Left renal cortex interstitium (tissue), 4 donors: Measurements from ENCODE around the gene CACNA2D4. TPM values are rescaled to one million over a fixed set of nuclear protein-coding genes. Genes with fewer than 3 reads are reported as not detected.

Experiments used
- DNase-seq, 4 donors: peaks; one replicate each; pipeline ENCODE4 v3.0.0-alpha.2; 2013; ENCODE audit warnings: low read depth in 4 of 4, low spot score in 2 of 4, missing footprints in 1 of 4
- polyA plus RNA-seq, 4 donors: library from polyadenylated mRNA; unstranded; fragments of 120-200 nt; gene quantifications; one replicate each; pipeline ENCODE4 v1.2.1, GENCODE V29; 2013; ENCODE audit not compliant: insufficient read length in 4 of 4

Gene CACNA2D4
- polyA plus RNA-seq, 4 donors, result 1.7 to 2.6 (median 2.5) TPM

DNA sequence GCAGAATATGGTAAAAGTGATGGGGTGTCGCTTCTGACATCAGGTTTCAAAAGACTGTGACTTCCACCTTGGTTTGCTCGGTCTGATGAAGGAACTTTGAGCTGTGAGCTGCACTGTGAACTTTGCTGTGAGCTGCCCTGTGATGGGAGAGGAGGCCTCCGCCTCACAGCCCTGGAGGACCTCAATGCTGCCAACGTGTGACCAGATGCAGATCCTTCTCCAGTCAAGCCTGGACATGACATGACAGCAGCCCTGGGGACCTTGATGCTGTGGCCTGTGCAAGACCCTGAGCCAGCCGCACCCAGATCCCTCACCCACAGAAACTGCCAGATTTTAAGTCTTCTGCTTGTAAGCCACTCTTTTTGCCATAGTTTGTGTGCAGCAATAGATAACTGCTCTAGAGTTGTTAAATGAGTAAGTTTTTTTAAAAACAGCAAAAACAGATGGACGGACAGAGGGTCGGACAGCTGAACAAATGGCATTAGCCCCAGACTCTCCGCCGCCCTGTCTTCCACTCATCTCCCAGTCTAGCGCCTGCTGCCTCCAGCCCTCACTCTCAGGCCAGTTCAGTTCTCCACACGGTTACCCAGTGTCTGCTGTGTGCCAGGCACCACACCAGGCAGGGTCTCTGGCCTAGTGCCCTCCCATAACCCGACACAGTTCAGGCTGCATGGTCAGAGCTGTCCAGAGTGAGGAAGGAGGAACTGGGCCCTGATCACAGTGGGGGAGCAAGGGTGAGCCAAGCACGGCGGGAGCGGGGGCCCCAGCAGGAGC, 111.2 kb downstream of the CACNA2D4 start:
- DNase-seq, result no peak

DNA sequence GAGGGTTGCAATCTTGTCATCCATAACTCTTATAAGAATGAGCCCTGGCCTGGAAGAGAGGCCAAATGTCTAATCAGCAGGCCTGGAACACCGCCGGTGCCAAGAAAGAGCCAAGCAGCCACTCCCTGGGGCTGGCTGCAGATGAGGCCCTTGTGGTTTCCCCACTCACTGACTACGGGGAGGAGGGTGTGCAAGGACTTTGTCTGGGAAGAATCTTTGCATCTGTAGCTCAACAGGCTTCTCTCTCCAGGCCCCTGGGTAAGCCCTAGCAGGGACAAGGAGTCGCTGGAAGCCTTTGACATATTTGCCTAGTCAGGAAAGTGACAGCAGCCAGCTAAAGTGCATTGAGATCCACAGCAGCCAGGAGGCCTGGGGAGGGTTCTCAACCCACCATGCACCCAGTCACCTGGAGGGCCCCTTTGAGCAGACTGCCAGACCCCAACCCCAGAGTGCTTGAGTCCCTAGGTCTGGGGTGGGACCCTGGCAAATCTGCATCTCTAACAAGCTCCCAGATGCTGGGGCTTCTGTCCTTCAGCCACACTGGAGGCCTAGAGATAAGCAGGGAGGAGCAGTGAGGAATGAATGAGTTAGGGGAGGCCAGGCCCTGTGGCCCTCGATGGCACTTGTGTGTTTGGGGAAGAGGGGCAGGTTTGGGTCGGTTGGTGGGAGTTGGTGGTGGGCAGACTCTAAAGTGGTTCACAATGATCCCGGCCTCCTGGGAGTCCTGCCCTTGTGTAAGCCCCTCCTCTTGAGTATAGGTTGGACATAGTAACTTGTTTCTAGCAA, 112.0 kb downstream of the CACNA2D4 start:
- no peak for DNase-seq

DNA sequence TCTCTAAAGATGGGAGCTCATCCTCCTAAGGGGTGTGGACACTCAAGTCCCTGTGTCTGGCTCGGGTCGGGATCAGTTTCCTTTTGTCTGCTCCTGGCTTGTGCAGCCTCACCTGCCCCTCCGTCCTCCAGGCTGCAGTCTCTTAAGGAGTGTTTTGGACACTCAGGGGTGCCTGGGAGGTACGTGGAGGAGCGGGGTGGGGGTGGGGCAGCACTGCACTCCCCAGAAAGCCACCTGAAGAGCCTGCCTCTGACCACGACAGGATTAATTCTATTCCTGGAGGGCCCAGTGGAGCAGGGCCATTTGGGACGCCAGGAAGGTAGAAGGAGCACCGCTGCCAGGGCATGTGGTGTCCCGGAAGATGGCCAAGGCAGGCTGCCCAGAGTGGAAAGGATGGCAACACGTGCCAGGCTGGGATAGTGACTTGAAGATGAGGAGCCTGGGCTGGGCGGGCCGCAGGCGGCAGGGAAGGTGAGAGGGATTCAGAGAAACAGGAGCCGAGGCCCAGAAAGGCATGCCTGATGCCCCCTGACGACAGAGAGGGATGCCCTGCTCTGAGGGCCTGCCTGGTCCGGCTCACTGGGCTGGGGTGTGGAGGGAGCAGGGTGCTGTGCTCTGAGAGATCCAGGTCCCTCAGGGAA, 112.9 kb downstream of the CACNA2D4 start:
- no peak for DNase-seq

DNA sequence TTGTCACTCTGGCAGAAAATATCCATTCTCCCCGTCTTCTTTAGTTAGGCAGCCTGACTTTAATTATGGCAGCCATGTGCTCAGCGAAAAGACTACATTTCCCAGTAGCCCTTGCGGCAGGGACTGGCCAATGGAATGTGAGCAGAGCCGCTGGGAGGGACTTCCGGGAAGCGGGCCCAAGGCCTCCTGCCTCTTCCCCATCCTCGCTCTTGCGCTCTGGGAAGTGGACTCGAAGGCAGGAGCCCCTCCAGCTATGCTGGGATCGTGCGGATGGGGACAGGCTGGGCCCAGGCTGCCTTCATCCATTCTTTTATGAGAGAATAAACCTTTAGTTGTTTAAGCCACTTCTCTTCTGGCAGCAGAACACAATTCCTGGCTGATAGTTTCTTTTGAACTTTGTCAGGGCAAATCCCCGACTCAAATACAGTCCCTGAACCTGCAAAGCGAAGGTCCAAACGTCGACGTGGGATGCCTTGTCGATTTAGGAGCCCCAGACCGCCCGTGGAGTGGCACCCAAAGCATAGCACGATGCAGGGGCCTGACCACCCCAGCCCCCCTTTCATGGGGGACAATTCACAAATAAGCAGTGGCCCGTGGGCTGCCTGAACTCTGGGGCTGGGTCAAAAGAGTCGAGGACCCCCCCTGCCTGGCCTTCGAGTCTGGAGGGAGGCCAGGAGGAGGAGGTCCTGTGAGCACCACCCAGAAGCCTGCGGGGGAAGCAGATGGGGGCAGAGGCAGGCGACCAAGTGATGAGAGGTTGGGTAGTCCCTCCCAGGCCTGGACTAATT, 113.7 kb downstream of the CACNA2D4 start:
- DNase-seq, result peak in 2 of 4 donors; percentile 68 to 86

DNA sequence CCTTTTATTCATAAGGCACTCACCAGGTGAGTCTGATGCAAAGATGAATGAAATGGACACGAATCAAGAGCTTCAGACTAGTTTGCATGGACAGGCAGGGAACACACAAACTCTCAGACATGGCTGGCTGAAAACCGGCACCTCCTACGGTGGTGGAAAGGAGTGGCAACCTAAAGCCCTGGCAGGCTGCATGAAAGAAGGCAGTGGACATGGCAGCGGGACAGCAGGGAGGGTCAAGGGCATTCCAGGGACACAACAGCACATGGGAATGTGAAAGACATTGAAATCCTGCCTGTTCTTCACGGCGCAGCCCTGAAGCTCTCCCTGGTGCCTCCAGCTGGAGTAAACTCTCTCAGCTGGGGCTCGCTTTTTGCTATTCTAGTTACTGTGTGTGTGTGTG, 114.7 kb downstream of the CACNA2D4 start:
- no peak for DNase-seq

DNA sequence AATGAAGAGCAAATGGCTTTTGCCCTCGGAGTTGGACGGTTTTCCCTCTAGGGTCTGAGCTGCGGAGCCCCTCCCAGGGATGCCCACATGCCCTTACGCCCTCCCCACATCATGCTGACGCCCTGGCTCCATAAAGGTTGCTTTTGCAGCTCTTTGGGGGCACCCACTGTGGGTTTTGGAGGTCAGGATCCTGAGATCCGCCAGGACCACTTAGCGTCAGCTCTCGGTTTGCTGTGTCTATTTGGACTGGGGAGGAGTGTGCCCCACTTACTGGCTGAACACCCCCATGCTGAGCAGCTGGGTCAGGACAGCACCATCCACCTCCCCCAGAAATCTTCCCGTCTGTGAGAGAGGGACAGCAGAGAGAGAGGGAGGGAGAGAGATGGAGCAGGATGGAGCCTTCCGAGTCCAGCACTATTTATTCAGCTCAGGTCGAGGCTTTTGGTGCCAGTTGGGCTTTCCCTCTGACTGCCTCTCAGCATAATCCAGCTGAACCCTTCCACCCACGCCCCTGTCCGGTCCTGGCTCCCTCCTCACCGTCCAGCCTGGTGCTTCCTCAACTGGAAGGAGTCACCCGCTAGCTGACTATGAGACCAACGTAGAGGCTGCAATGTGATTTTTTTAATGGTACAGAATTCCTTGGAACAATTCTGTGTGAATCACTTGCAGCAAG, 117.0 kb downstream of the CACNA2D4 start:
- no peak for DNase-seq

DNA sequence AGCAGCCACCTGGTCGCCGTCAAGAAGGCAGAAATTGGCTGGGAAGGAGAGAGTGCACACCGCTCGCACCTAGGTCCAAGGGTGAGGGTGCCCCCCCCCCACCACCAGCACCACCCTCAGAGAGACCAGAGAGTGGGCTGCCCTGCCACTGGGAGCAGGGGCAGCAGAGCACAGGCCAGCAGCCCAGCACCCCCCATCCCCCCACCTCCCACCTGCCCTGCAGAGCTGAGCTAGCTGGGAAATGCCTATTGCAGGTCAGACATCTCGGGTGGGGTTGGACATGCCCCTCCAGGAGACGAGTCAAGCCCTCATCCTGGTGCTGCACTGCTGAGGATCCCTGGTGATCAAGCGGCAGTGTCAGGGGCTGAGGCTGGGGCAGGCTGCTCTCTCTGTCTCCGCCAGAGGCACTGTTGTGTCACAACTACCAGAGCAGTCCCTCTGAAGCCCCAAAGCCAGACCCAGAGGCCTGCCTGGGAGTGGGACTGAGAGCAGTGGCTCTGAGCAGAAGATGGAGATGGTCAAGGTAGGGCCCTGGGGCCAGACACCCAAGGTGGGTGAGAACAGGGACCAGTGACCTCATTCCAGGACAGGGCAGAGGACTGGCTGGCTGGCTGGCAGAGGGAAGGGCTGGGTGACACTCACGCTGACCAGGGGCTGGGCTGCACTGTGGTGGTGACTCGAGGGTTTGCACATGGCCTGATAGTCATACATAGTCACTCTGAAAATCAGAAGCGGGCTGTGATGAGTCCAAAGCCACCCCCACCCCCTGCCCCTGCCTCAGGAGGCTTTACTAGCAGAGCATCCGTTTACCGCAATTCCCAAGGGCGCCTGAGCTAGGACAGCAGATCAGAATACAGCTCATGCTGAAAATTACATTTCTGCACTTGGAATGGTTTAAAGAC, 117.8 kb downstream of the CACNA2D4 start:
- no peak for DNase-seq

DNA sequence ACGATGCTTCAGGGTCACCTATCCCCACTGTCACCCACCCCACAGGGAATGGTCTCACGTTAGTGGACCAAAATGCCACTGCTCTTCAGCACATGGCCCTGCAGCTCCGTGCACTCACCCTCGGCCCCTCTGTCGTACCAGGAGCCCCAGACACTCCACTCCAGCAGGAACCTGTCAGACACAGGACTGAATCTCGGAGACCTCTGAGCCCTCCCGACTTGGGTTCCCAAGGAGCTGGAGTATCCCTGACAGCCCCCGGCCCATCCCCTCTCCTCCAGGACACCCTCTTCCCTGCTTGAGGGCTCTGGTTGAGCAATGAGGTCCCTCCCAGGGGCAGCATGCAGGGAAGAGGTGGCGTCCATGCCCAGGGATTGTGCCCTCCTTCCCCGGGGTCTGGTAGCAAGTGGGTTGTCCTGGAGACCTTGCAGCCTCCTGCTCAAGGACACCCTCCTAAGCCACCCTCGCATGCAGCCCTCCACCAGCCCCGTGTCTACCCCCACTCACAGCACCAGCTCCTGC, 118.5 kb downstream of the CACNA2D4 start:
- no peak for DNase-seq

DNA sequence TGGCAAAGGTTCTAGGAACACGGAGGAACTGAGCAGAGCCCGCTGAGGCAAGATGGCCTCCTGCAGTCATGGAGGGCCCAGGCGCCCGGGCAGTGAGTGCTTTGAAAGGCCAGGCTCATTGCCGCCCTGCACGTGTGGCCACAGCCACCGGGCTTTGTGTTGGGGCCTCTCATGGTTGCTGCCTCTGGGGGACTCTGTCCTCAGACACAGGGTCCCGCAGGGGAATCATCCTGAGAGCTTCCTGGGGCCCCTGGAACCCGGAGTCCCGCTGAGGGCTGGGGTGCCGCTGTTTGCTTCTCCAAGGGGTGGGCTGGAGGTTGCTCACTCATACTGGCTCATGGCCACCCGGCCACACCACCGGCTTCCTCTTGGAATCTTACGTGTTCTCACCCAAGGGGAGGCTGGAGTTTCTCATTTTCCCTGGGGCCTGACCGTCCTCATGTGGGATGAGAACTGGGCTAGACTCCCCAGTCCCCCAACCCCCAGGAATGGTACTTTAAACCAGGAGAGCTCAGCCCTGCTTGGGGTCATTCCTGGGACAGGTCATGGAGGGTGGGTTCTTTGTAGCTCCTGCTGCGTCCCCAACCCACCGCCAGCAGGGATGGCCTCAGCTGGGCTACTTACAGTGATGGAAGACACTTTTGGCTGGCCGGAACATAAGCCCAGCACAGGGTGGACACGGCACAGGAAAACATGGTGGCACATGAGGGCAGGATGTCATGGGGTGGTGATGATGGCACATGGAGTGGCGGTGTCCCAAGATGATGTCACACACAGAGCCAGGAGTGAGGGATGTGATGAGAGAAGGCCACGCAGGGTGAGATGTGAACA, 119.2 kb downstream of the CACNA2D4 start:
- DNase-seq, result no peak

DNA sequence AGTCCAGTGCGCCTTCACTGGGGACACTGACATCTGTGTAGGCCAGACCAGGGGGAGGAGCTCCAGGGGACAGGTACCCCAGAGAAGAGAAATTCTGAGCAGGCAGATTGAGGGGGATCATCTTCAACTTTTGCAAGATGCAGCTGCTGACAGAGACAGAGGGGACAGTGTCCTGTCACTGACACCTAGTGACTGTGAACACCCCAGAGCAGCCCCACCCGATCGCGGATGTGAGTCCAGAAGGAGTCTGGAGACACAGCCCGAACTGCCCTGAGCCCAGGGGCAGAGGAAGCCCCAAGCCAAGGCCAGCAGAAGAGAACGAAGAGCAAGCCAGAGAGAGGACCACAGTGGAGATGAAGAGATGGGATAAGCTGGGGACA, 119.8 kb downstream of the CACNA2D4 start:
- no peak for DNase-seq

DNA sequence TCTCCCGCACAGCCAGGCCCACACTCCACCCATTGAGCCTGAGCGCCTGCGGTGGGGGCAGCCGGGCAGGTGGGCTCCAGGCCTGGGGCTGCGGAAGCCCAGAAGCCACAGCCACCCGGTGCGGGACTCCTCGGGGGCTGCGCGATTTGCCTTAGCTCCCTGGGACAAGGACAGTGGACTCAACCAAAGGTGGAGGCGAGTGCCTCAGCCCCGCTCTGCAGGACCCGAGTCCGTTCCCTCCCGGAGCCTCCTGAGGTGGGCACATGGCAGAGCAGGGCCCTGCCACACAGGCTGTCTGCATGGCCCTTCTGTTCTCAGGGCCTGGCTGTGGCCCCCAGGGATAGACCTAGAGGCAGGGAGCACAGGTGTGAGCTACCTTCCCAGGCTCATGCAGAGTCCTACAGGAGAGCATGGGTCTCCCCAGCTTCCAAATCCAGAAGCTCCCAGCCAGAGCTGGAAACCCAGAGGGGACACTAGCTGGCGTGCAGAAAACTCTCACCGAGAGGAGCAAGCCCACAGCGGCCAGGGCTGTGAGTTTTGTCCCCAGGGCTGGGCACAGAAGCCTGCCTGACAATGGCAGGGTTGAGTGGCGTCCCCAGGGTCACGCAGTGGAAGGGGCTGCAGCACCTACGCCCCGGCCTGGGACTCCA, 120.3 kb downstream of the CACNA2D4 start:
- DNase-seq, result no peak

DNA sequence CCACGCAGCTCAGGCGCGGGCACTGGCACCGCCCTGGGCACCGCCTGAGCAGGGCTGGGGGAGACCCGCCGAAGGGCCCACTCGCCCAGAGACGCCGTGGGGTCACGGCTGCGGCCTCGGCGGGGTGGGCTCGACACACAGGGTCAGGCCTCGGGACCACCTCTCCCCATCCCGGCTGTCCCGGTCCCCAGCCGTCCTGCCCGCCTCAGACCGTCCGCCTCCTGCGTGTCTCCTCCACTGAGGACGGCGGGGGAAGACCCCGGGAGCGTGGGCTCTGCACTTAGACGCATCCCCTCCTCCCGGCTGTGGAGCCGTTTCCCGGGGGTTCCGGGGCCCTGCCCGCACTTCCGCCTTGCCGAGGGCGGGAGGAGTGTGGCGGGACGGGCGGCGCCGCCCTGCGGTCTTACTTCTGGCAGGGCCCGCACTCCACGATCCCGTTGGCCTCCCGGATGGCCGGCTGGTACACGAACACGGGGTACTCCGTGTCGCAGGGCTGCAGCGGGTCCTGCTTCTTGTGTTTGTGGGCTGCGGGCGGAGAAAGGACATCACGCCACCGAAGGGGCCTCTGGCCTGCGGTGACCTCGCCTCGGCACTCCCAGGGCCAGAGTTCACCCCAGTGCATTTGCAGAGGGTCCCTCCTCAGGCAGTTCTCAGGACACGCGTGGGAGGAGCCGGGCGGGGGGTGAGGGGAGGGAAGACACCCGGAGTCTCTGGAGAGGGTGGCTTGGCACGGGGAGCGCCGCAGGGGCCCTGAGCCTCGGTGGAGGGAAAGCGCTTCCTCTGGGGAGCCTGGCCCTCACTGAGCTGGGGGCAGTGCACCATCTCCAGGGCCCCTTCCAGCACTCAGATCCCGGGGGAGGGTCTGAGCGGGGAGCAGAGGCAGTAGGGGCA, 121.2 kb downstream of the CACNA2D4 start:
- no peak for DNase-seq

DNA sequence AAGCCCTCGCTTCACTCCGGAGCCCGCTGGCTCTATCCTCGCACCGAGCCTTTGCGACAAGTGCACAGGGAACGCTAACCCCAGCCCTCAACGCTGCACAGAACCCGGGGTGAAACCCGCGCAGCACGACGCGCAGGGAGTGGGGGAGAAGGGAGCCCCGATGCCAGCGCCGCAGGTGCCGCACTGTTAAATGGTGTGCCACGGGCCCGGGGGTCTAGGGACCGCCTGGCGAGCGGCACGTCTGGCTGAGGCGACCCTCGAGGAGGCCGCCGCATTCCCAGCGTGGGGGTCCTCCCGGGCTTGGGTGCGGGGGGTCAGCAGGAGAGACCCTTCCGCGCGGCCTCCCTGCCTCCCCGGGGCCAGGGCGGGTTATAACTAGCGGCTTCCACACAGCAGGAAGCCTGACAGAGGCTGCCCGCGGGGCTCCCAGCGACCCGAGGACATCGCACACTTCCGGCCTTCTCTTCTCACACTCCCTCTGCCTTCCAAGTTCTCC, 121.9 kb downstream of the CACNA2D4 start:
- DNase-seq, result no peak

DNA sequence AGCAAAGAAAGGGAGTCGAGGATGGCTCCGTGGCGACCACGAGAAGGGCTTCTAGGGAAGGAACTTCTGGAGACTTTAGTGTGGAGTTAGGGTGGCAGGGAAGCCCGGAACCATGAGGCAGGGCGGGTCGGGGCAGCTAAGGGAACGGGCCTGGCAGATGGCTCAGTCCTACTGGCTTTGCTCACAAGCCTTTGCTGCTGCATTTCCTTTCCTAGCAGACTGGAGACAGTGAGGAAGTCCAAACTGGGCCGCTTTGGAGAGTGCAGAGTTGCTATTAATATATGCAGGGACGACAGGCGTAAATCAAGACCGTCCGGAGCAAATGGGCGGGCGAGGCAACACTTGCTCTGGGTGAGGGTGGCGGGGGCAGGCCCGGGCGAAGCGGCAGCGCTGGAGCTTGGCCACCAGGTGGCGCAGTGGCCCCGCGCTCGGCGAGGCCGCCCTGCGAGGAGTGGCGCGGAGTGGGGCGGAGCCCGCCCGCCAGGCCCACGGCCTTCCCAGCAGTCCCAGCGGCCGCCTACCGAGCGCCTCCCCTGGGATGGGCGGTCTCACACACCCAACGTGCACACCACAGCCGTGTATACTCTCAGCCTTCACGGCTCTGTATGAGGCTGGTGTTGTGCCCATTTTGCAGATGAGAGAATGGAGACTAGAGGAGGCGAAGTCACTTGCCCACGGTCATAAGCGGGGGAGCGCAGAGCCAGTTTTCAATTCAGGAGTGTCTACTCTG, 122.5 kb downstream of the CACNA2D4 start:
- DNase-seq, result peak in 3 of 4 donors; percentile 75 to 82 (median 82)

DNA sequence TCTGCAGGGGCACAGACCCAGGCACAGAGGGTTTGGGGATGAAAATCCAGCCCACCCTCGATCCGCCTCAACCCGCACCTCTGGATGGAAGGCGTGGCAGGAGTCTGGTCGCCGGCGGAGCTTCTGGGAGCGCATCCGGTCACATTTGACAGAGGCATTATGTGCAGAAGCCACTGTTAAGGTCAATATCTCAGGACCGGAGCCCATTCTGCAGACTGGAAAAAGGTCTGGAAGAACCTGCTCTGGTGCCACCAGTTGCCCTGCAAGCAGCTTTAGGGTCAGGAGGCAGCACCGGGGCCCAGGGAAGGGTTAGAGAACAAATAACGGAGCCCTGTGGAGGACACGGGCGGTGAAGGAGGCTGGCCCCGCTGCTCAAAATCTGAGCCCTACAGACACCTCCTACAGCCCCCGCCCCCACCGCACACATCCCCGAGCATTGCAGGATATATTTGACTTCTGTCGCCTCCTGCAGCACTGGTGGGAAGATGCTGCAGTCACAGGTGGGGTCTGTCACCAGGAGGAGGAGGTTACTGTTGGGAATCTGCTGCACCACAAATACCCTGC, 123.1 kb downstream of the CACNA2D4 start:
- DNase-seq, result no peak
